Loucy (cell line): Measurements from ENCODE around the gene LCE4A.

Source experiments
- H2AFZ ChIP-seq: fragments of 200-600 bp; sonication (generic); 2 replicates; pipeline ENCODE4 v1.6.0; 2016; ENCODE audit warnings: antibody characterized with exemption, mild to moderate bottlenecking, low read length, moderate library complexity
- H3F3A ChIP-seq: fragments of 200-600 bp; 2 replicates; pipeline ENCODE4 v1.6.0; 2016; ENCODE audit warnings: antibody characterized with exemption, low read depth, mild to moderate bottlenecking
- H3K27me3 ChIP-seq: fragments of 200-600 bp; sonication (generic); 2 replicates; pipeline ENCODE4 v1.6.1; 2014; ENCODE audit warnings: low read length, mild to moderate bottlenecking; ENCODE audit not compliant: insufficient read depth, poor library complexity, severe bottlenecking
- H3K36me3 ChIP-seq: fragments of 200-600 bp; sonication (generic); 2 replicates; pipeline ENCODE4 v1.6.1; 2016; ENCODE audit warnings: low read length; ENCODE audit not compliant: insufficient read depth
- H3K4me1 ChIP-seq: fragments of 200-600 bp; sonication (generic); 2 replicates; pipeline ENCODE4 v1.5.1; 2014; ENCODE audit warnings: low read length, mild to moderate bottlenecking; ENCODE audit not compliant: insufficient read depth, poor library complexity, severe bottlenecking
- H3K4me2 ChIP-seq: fragments of 200-600 bp; sonication (generic); 2 replicates; pipeline ENCODE4 v1.6.0; 2014; ENCODE audit warnings: antibody characterized with exemption, low read length, low read depth, mild to moderate bottlenecking; ENCODE audit not compliant: poor library complexity, severe bottlenecking
- H3K4me3 ChIP-seq: fragments of 200-600 bp; sonication (generic); 2 replicates; pipeline ENCODE4 v1.5.1; 2014; ENCODE audit warnings: low read length, mild to moderate bottlenecking, mixed read lengths; ENCODE audit not compliant: poor library complexity, severe bottlenecking
- H3K79me2 ChIP-seq: fragments of 200-600 bp; sonication (generic); 2 replicates; pipeline ENCODE4 v1.6.1; 2014; ENCODE audit warnings: low read length; ENCODE audit not compliant: insufficient read depth
- H3K9ac ChIP-seq: fragments of 200-600 bp; sonication (generic); 2 replicates; pipeline ENCODE4 v1.6.0; 2014; ENCODE audit warnings: mild to moderate bottlenecking, low read depth, low read length, moderate library complexity; ENCODE audit not compliant: poor library complexity, severe bottlenecking
- H3K9me2 ChIP-seq: fragments of 200-600 bp; sonication (generic); replicated peaks from 2 replicates; pipeline ENCODE4 v1.6.1; 2016; ENCODE audit warnings: low read depth, low read length, mixed read lengths
- H3K9me3 ChIP-seq: fragments of 200-600 bp; sonication (generic); 2 replicates; pipeline ENCODE4 v1.6.1; 2014; ENCODE audit warnings: mild to moderate bottlenecking, antibody characterized with exemption, low read length, low read depth; ENCODE audit not compliant: insufficient read depth
- H4K20me1 ChIP-seq: fragments of 200-600 bp; sonication (generic); 2 replicates; pipeline ENCODE4 v1.6.0; 2014; ENCODE audit warnings: antibody characterized with exemption, low read length, mild to moderate bottlenecking; ENCODE audit not compliant: insufficient read depth, poor library complexity, severe bottlenecking
- EZH2phosphoT487 ChIP-seq: fragments of 200-600 bp; IDR thresholded peaks from 2 replicates; pipeline ENCODE4 v1.6.1; 2018; ENCODE audit warnings: antibody characterized with exemption, mild to moderate bottlenecking, moderate library complexity, borderline replicate concordance
- TF ChIP-seq, protein P1 (sequence below): fragments of 200-600 bp; sonication (generic); conservative IDR thresholded peaks from 2 replicates; pipeline ENCODE4 v1.5.1; 2014; ENCODE audit warnings: mild to moderate bottlenecking, antibody characterized with exemption, low read length

The LCE4A gene

DNA sequence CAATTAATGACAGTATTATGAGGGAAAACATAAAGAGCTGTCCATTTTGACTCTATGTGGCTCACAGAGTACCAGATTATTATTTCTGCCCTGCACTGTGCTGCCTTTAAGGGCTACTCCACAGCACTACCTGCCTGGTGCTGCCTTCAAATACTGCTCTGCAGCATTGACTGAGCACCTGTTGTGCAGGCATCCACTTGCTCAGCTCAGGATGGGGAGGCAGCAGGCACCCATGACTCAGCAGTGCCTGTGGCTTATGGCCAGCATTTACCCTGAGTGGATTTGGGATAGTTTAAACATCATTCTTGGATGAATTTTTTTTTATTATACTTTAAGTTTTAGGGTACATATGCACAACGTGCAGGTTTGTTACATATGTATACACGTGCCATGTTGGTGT, 48.9 kb downstream of the LCE4A start:
- Histone ChIP-seq H2AFZ (no peak overlapping the region), H3K4me2 (no peak overlapping the region), H3K79me2 (no peaks in the 10 kb centered on the region), H3K36me3 (no peaks in the 10 kb centered on the region), H3K9me3 (no peaks in the 10 kb centered on the region), H3F3A (no peaks in the 10 kb centered on the region), H3K4me3 (no peak overlapping the region), H4K20me1 (no peaks in the 10 kb centered on the region), H3K9me2 (no peaks in the 10 kb centered on the region), H3K27me3 (no peaks in the 10 kb centered on the region), H3K4me1 (no peaks in the 10 kb centered on the region), H3K9ac (no peak overlapping the region)
- no peak for TF ChIP-seq EZH2phosphoT487
- TF ChIP-seq, protein P1, sequence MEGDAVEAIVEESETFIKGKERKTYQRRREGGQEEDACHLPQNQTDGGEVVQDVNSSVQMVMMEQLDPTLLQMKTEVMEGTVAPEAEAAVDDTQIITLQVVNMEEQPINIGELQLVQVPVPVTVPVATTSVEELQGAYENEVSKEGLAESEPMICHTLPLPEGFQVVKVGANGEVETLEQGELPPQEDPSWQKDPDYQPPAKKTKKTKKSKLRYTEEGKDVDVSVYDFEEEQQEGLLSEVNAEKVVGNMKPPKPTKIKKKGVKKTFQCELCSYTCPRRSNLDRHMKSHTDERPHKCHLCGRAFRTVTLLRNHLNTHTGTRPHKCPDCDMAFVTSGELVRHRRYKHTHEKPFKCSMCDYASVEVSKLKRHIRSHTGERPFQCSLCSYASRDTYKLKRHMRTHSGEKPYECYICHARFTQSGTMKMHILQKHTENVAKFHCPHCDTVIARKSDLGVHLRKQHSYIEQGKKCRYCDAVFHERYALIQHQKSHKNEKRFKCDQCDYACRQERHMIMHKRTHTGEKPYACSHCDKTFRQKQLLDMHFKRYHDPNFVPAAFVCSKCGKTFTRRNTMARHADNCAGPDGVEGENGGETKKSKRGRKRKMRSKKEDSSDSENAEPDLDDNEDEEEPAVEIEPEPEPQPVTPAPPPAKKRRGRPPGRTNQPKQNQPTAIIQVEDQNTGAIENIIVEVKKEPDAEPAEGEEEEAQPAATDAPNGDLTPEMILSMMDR: no peak

DNA sequence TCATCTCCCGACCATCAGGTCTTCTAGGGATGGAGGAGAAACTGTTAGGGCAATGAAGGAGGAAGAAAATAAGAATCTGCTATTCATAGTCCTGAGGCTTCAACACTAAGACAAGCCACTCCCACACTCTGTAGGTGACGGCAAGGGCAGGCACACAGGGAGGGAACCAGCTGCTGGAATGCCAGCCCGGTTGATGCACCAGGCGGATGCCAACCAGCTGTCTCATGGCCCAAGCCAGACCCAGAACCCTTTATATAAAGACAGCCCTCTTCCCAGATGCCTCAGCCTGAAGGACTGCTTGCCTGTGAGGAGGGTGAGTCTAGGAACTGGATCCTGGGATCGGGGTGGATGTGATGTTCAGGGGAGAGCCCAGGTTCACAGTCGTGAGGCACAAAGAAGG, 49.8 kb downstream of the LCE4A start, which contains the start of gene KPRP:
Gene KPRP (plus strand): TSS at position 279 of the 400 bp plus-strand sequence. CDS start 1,564 bp downstream, outside the sequence.
- Histone ChIP-seq H3K9me2 (no peaks in the 10 kb centered on the region), H4K20me1 (no peaks in the 10 kb centered on the region), H3K4me3 (no peak within 1 kb of the TSS), H3K4me2 (no peak within 1 kb of the TSS), H3K79me2 (no peaks in the 10 kb centered on the region), H3K36me3 (no peaks in the 10 kb centered on the region), H3K9me3 (no peaks in the 10 kb centered on the region), H3F3A (no peaks in the 10 kb centered on the region), H3K4me1 (no peaks in the 10 kb centered on the region), H3K27me3 (no peaks in the 10 kb centered on the region), H2AFZ (no peak within 1 kb of the TSS), H3K9ac (no peak within 1 kb of the TSS)
- TF ChIP-seq EZH2phosphoT487: no peak
- TF ChIP-seq, protein P1: no peak

DNA sequence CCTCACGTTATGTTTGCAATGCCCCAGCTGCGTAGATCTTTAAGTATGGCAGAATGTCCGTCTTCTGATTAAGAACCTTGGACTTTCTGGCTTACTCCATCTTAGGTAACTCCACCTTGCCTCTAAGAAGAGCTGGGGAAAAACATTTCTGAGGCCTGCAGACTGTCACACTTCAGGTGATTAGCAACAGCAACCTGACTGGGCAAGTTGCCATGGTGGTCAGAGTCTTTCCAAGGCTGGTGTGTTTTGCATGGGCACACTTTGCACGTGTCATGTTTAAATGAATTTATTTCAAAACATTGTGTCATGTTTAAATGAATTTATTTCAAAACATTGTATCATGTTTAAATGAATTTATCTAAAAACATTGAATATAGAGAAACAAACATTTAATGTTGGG, 50.7 kb downstream of the LCE4A start:
- Histone ChIP-seq H3K4me2 (no peak overlapping the region), H3K36me3 (no peaks in the 10 kb centered on the region), H3K9me2 (no peaks in the 10 kb centered on the region), H3K4me3 (no peak overlapping the region), H3K9ac (no peak overlapping the region), H3F3A (no peaks in the 10 kb centered on the region), H3K79me2 (no peaks in the 10 kb centered on the region), H3K27me3 (no peaks in the 10 kb centered on the region), H4K20me1 (no peaks in the 10 kb centered on the region), H2AFZ (no peak overlapping the region), H3K4me1 (no peaks in the 10 kb centered on the region), H3K9me3 (no peaks in the 10 kb centered on the region)
- no peak for TF ChIP-seq EZH2phosphoT487
- TF ChIP-seq, protein P1: no peak
